Measurements from ENCODE around the gene TM4SF18.
A peak's percentile ranks its signal among the peaks of the same experiment; 100 is the strongest.

The TM4SF18 gene

GRCh38 chr3:149280671-149281349 lies 52.6 kb downstream of the TM4SF18 start:
- DNase-seq: no peak

DNA sequence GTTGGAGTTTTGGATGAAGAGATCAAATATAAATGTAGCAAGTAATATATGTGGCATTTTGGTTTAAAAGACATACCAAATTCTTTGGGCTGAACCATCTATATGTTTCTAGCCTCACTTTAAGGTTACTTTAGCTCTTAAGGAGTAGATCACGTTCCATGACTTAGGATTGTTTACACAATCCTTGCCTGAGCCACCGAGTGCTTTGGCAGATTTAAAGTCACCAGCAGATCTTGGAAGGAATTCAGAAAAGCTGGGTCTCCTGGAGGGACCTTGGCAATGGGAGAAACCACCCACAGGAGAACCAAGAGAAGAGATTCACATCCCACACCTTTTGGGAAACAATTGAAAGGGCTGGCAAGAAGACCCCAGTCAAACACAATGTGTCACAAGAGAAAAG lies 54.5 kb downstream of the TM4SF18 start:
- DNase-seq: no peak

DNA sequence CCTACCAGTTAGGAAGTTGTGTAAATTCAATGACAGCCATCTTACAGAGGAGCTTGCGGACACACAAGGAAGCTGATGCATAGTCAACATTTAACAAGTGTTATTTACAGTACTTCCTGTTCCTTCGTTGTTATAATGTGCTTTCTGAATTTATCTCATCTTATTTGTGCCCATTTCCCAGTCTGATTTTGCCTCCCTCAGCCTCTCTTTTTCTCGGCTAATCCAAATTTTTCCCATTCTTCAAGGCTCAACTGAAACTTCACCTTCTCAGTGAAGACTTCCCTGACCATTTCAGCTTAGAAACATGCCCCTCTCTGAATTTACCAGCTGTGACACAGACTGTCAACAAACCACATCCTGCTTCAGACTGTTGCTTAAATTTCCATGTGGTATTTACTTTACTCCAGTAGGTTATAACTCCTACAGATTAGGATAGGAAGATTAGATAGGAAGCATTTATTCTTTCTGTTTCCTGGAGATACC lies 56.1 kb downstream of the TM4SF18 start:
- no peak for DNase-seq

DNA sequence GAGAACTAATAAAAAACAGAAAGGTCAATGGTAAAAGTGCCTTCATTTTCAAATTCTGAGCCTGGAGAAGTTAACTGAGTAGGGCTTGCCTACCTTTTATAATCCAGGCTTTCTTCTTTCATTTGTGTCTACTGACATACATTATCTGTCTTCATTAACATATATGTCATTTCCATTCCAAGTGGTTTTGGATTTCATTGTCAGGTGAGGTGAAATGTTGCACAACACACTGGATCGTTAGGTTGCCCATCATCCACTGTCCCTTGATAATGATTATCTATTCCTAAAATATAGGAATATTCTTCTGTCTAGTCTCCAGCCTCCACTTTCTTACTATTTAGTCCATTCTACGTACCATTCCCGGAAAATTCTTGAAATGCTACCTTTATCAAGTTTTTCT lies 56.8 kb downstream of the TM4SF18 start:
- no peak for DNase-seq

- DNase-seq: no peak
Measured at GRCh38 chr3:149274220-149274619, 59.2 kb downstream of the TM4SF18 start.

- peak; percentile 91 for DNase-seq
Measured at GRCh38 chr3:149273096-149273751, 60.2 kb downstream of the TM4SF18 start.

DNA sequence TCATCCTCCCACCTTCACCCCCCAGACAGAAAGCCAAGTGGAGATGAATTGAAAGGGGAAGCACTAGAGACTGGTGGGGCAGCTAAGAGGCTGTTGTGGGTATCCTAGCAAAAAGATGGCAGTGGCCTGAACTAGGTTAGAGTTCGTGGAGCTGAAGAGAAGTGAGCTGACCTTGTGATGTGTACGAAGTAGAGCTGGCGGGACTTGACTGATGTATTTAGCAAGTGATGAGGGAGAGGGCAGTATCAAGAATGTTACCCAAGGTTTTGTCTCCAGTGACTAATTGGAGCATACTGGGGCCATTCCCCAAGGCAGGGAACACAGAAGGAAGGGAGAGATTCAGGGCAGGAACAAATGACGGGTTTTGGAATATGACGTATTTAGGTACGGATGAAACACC lies 61.8 kb downstream of the TM4SF18 start:
- DNase-seq: no peak

DNA sequence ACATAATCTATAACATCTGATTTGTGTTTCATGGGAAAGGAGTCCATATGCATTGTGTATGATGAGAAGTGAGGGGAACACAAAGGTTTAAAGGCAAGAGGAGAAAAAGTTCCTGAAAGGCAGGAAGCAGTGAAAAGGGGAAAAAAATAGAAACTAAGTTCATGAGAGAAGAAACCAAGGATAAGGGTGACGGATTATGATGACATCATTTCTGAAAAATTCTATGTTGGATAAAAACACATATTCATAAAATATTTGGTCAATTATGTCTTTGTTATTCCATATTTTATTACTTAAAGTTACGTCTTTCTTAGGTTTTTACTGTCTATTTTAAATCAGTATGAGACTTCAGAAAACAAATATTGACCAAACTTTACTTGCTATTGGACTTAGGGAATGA lies 63.3 kb downstream of the TM4SF18 start:
- no peak for DNase-seq

GRCh38 chr3:149269687-149270086 lies 63.7 kb downstream of the TM4SF18 start:
- DNase-seq: no peak

All from eye (tissue), 1 donor.